Measurements from ENCODE around the gene CCT6B. TPM values are rescaled to one million over a fixed set of nuclear protein-coding genes. Genes with fewer than 3 reads are reported as not detected.

Gene CCT6B
- total RNA-seq, 1 experiment from 2014 or later = 1.5 TPM

DNA sequence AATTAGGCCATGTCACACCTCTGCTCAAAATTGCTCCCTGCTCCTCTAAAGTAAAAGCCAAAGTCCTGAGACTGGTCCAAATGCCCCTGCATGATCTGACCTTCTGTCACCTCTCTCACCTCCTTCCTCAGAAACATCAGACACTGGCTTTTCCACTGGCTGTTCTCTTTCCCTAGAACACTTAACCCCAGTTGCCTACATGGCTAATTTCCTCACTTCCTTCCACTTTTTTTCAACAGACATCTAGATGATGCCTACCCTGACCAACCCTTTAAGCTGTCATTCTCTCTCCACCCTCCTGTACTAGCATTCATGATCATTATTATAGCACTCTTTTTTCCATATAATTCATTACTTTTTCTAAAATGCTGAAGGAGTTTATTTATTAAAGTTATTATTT is 31.0 kb downstream of the CCT6B start:
- intact Hi-C loops (cut with micrococcal nuclease; ENCODE audit: unreplicated experiment) (no loop called here), in situ Hi-C loops (cut with HindIII; ENCODE audit: low pct_unique_long_range_greater_than_20kb, low sequenced_read_pairs) (no loop called here)
- no peak for ATAC-seq
- H3K27me3 ChIP-seq (ENCODE audit: control insufficient read depth, insufficient read depth, low read length) = 0 out of 2 replicates have a peak, but pooled peaks cover 3% of the 10 kb centered on the region
- no TSS peak for BruUV-seq (replicated peaks)
- H3K36me3 ChIP-seq (ENCODE audit: control insufficient read depth, insufficient read depth, low read length) = no peaks in the 10 kb centered on the region
- H3K9me3 ChIP-seq (ENCODE audit: control insufficient read depth, insufficient read depth, low read depth, low read length) = no peaks in the 10 kb centered on the region
- TF ChIP-seq TCF7L2 (IDR thresholded peaks at IDR 0.05; ENCODE audit: low read depth, low read length) = no peak
- no peak overlapping the region for H3K27ac ChIP-seq (ENCODE audit: low read length)
- H3K4me3 ChIP-seq (ENCODE audit: low read depth in 2 of 2, low read length in 2 of 2) = no peak overlapping the region
- POLR2A ChIA-PET = no interaction called here
- H3K4me1 ChIP-seq (ENCODE audit: control insufficient read depth, insufficient read depth, low read length) = no peaks in the 10 kb centered on the region
- DNase-seq (ENCODE audit: low read depth, low spot score) = no peak
- CTCF ChIA-PET = no interaction called here

DNA sequence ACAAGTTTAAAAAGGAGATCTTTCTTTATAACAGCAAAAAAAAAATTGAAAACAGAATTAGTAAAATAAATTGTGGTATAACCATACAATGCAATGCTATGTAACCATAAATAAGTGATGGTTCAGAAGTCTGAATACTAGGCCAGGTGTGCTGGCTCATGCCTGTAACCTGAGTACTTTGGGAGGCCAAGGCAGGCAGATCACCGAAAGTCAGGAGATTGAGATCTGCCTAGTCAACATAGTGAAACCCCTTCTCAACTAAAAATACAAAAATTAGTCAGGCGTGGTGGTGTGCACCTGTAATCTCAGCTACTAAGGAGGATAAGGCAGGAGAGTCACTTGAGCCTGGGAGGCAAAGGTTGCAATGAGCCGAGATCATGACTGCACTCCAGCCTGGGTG is 34.6 kb downstream of the CCT6B start:
- no peaks in the 10 kb centered on the region for H3K4me1 ChIP-seq (ENCODE audit: control insufficient read depth, insufficient read depth, low read length)
- intact Hi-C loops (cut with micrococcal nuclease; ENCODE audit: unreplicated experiment) = no loop called here
- CTCF ChIA-PET = no interaction called here
- no peak for TF ChIP-seq POLR2AphosphoS5 (IDR thresholded peaks at IDR 0.05; ENCODE audit: low read depth, low read length)
- TF ChIP-seq TCF7L2 (IDR thresholded peaks at IDR 0.05; ENCODE audit: low read depth, low read length) = no peak
- TF ChIP-seq, protein P1, sequence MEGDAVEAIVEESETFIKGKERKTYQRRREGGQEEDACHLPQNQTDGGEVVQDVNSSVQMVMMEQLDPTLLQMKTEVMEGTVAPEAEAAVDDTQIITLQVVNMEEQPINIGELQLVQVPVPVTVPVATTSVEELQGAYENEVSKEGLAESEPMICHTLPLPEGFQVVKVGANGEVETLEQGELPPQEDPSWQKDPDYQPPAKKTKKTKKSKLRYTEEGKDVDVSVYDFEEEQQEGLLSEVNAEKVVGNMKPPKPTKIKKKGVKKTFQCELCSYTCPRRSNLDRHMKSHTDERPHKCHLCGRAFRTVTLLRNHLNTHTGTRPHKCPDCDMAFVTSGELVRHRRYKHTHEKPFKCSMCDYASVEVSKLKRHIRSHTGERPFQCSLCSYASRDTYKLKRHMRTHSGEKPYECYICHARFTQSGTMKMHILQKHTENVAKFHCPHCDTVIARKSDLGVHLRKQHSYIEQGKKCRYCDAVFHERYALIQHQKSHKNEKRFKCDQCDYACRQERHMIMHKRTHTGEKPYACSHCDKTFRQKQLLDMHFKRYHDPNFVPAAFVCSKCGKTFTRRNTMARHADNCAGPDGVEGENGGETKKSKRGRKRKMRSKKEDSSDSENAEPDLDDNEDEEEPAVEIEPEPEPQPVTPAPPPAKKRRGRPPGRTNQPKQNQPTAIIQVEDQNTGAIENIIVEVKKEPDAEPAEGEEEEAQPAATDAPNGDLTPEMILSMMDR (IDR thresholded peaks at IDR 0.05) = no peak
- TF ChIP-seq, protein P2, sequence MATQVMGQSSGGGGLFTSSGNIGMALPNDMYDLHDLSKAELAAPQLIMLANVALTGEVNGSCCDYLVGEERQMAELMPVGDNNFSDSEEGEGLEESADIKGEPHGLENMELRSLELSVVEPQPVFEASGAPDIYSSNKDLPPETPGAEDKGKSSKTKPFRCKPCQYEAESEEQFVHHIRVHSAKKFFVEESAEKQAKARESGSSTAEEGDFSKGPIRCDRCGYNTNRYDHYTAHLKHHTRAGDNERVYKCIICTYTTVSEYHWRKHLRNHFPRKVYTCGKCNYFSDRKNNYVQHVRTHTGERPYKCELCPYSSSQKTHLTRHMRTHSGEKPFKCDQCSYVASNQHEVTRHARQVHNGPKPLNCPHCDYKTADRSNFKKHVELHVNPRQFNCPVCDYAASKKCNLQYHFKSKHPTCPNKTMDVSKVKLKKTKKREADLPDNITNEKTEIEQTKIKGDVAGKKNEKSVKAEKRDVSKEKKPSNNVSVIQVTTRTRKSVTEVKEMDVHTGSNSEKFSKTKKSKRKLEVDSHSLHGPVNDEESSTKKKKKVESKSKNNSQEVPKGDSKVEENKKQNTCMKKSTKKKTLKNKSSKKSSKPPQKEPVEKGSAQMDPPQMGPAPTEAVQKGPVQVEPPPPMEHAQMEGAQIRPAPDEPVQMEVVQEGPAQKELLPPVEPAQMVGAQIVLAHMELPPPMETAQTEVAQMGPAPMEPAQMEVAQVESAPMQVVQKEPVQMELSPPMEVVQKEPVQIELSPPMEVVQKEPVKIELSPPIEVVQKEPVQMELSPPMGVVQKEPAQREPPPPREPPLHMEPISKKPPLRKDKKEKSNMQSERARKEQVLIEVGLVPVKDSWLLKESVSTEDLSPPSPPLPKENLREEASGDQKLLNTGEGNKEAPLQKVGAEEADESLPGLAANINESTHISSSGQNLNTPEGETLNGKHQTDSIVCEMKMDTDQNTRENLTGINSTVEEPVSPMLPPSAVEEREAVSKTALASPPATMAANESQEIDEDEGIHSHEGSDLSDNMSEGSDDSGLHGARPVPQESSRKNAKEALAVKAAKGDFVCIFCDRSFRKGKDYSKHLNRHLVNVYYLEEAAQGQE (IDR thresholded peaks at IDR 0.05; ENCODE audit: insufficient read depth in 1 of 2, low read depth in 2 of 2, low read length in 1 of 2) = no peak
- no peaks in the 10 kb centered on the region for H3K27me3 ChIP-seq (ENCODE audit: control insufficient read depth, insufficient read depth, low read length)
- BruUV-seq (replicated peaks) = no TSS peak
- in situ Hi-C loops (cut with HindIII; ENCODE audit: low pct_unique_long_range_greater_than_20kb, low sequenced_read_pairs) = no loop called here
- ATAC-seq (no peak), DNase-seq (ENCODE audit: low read depth, low spot score) (no peak)
- H3K36me3 ChIP-seq (ENCODE audit: control insufficient read depth, insufficient read depth, low read length) = no peaks in the 10 kb centered on the region
- POLR2A ChIA-PET = no interaction called here
- H3K27ac ChIP-seq (ENCODE audit: low read length) = no peak overlapping the region
- no peak overlapping the region for H3K4me3 ChIP-seq (ENCODE audit: low read depth in 2 of 2, low read length in 2 of 2)
- H3K9me3 ChIP-seq (ENCODE audit: control insufficient read depth, insufficient read depth, low read depth, low read length) = no peaks in the 10 kb centered on the region

DNA sequence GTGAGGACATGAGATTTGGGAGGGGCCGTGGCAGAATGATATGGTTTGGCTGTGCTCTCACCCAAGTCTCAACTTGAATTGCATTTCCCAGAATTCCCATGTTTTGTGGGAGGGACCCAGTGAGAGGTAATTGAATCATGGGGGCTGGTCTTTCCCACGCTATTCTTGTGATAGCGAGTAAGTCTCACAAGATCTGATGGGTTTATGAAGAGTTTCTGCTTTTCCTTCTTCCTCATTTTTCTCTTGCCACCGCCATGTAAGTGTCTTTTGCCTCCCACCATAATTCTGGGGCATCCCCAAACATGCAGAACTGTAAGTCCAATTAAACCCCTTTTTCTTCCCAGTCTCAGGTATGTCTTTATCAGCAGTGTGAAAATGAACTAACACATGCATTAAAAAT is 40.6 kb downstream of the CCT6B start:
- no peaks in the 10 kb centered on the region for H3K9me3 ChIP-seq (ENCODE audit: control insufficient read depth, insufficient read depth, low read depth, low read length)
- H3K27me3 ChIP-seq (ENCODE audit: control insufficient read depth, insufficient read depth, low read length) = no peaks in the 10 kb centered on the region
- intact Hi-C loops (cut with micrococcal nuclease; ENCODE audit: unreplicated experiment) (no loop called here), in situ Hi-C loops (cut with HindIII; ENCODE audit: low pct_unique_long_range_greater_than_20kb, low sequenced_read_pairs) (no loop called here)
- TF ChIP-seq, protein P1 (IDR thresholded peaks at IDR 0.05) = no peak
- no peak for TF ChIP-seq TCF7L2 (IDR thresholded peaks at IDR 0.05; ENCODE audit: low read depth, low read length)
- TF ChIP-seq, protein P2 (IDR thresholded peaks at IDR 0.05; ENCODE audit: insufficient read depth in 1 of 2, low read depth in 2 of 2, low read length in 1 of 2) = no peak
- no peak for TF ChIP-seq SIN3A (IDR thresholded peaks at IDR 0.05; ENCODE audit: borderline replicate concordance, insufficient read depth, low read depth, low read length)
- TF ChIP-seq POLR2AphosphoS5 (IDR thresholded peaks at IDR 0.05; ENCODE audit: low read depth, low read length) = no peak
- ChIA-PET CTCF (no interaction called here), POLR2A (no interaction called here)
- H3K36me3 ChIP-seq (ENCODE audit: control insufficient read depth, insufficient read depth, low read length) = no peaks in the 10 kb centered on the region
- H3K27ac ChIP-seq (ENCODE audit: low read length) = no peak overlapping the region
- ATAC-seq (no peak), DNase-seq (ENCODE audit: low read depth, low spot score) (no peak)
- no peak overlapping the region for H3K4me3 ChIP-seq (ENCODE audit: low read depth in 2 of 2, low read length in 2 of 2)
- H3K4me1 ChIP-seq (ENCODE audit: control insufficient read depth, insufficient read depth, low read length) = no peaks in the 10 kb centered on the region
- BruUV-seq (replicated peaks) = no TSS peak

All from Panc1 (cell line).